WTC11 (cell line): ENCODE data around the gene SOCS6. TPM values are rescaled to one million over a fixed set of nuclear protein-coding genes. Genes with fewer than 3 reads are reported as not detected.

Source experiments
- ATAC-seq: fragments of 200-7000 bp; cut with Tn5 transposase; 2 replicates; pipeline ENCODE4 v1.10.0; 2021; ENCODE audit warnings: mild to moderate bottlenecking, moderate library complexity
- CTCF ChIA-PET: fragments of 300-600 bp; sonication (Branson Sonifier 250); formaldehyde crosslinking; loops from one replicate; lab custom pipeline; 2021; ENCODE audit warnings: antibody characterized with exemption; lab: Charles Lee
- POLR2A ChIA-PET: fragments of 350-600 bp; sonication (Branson Sonifier 250); formaldehyde crosslinking; loops from one replicate; lab custom pipeline; 2021; ENCODE audit warnings: antibody characterized with exemption; lab: Charles Lee
- DNase-seq: peaks from one replicate; pipeline ENCODE4 v3.0.0; 2021; ENCODE audit warnings: low spot score
- H3K27ac Mint-ChIP-seq: 2 replicates; pipeline ENCODE4 v1.8.0; 2021; ENCODE audit warnings: mixed read lengths
- H3K27me3 Mint-ChIP-seq: 2 replicates; pipeline ENCODE4 v1.8.0; 2021; ENCODE audit warnings: low read depth, mild to moderate bottlenecking, moderate library complexity, mixed read lengths
- H3K36me3 Mint-ChIP-seq: 2 replicates; pipeline ENCODE4 v1.8.0; 2021; ENCODE audit warnings: mixed read lengths
- H3K4me1 Mint-ChIP-seq: 2 replicates; pipeline ENCODE4 v1.8.0; 2022; ENCODE audit warnings: mixed read lengths
- H3K4me3 Mint-ChIP-seq: 2 replicates; pipeline ENCODE4 v1.8.0; 2021; ENCODE audit warnings: mild to moderate bottlenecking, moderate library complexity, mixed read lengths
- H3K9me3 Mint-ChIP-seq: 2 replicates; pipeline ENCODE4 v1.8.0; 2021; ENCODE audit warnings: mixed read lengths
- CBFB ChIP-seq: sonication (generic); formaldehyde crosslinking; IDR thresholded peaks from 2 replicates; pipeline ENCODE4 v1.8.1; 2022; ENCODE audit warnings: mild to moderate bottlenecking, low read depth, missing genetic modification reagents
- ELF4 ChIP-seq: sonication (generic); formaldehyde crosslinking; IDR thresholded peaks from 2 replicates; pipeline ENCODE4 v1.8.1; 2022; ENCODE audit warnings: low read depth, mild to moderate bottlenecking, moderate library complexity, missing genetic modification reagents
- JUN ChIP-seq: sonication (generic); formaldehyde crosslinking; IDR thresholded peaks from 2 replicates; pipeline ENCODE4 v1.8.0; 2023; ENCODE audit warnings: mild to moderate bottlenecking, missing genetic modification reagents
- SMAD4 ChIP-seq: sonication (generic); formaldehyde crosslinking; IDR thresholded peaks from 2 replicates; pipeline ENCODE4 v1.8.0; 2022; ENCODE audit warnings: mild to moderate bottlenecking, missing genetic modification reagents
- ZNF317 ChIP-seq: sonication (generic); formaldehyde crosslinking; IDR thresholded peaks from 2 replicates; pipeline ENCODE4 v1.8.1; 2023; ENCODE audit warnings: low read depth, mild to moderate bottlenecking, moderate library complexity, missing genetic modification reagents, borderline replicate concordance
- total RNA-seq: library from RNA; stranded (reverse); gene quantifications from 3 replicates; pipeline ENCODE4 v1.2.3, GENCODE V29; 2021
- TF ChIP-seq, protein P1 (sequence below): sonication (generic); formaldehyde crosslinking; IDR thresholded peaks from 2 replicates; pipeline ENCODE4 v1.8.1; 2022; ENCODE audit warnings: low read depth, mild to moderate bottlenecking, moderate library complexity, missing genetic modification reagents, borderline replicate concordance
- TF ChIP-seq, protein P2 (sequence below): sonication (generic); formaldehyde crosslinking; IDR thresholded peaks from 2 replicates; pipeline ENCODE4 v1.8.1; 2022; ENCODE audit warnings: low read depth, missing genetic modification reagents, borderline replicate concordance
- TF ChIP-seq, protein P3 (sequence below): sonication (generic); formaldehyde crosslinking; IDR thresholded peaks from 2 replicates; pipeline ENCODE4 v1.8.0; 2022; ENCODE audit warnings: mild to moderate bottlenecking, missing genetic modification reagents

The SOCS6 gene
- total RNA-seq, 1 experiment from 2014 or later, result 16.5 TPM

DNA sequence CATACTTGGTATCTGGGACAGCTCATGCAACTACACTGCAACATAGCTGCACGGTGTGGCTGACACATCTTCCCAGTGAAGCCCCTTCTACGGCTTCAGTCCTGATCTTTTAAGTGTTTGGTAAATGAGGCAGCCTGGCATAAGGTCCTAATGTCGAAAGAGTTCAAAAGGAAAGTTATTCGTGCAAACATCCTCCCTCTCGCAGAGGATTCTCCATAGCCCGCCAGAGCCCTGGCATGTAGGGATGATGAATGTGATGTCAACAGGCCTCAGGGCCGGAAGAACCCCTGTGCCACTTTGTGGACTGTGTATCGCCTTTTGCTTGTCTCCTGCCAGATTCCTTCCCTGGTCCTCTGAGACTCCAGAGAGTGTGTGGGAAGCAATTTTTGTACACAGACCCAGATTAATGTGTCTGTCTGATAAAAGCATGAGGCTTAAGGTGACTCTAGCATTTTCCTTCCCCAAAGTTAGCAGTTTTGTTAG, 88.5 kb downstream of the SOCS6 start (continued):
- TF ChIP-seq, protein P1, sequence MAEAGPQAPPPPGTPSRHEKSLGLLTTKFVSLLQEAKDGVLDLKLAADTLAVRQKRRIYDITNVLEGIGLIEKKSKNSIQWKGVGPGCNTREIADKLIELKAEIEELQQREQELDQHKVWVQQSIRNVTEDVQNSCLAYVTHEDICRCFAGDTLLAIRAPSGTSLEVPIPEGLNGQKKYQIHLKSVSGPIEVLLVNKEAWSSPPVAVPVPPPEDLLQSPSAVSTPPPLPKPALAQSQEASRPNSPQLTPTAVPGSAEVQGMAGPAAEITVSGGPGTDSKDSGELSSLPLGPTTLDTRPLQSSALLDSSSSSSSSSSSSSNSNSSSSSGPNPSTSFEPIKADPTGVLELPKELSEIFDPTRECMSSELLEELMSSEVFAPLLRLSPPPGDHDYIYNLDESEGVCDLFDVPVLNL, result no peak
- no peak for TF ChIP-seq ELF4 (CRISPR knock-in tag)
- no peak for TF ChIP-seq SMAD4 (CRISPR knock-in tag)
- TF ChIP-seq, protein P2, sequence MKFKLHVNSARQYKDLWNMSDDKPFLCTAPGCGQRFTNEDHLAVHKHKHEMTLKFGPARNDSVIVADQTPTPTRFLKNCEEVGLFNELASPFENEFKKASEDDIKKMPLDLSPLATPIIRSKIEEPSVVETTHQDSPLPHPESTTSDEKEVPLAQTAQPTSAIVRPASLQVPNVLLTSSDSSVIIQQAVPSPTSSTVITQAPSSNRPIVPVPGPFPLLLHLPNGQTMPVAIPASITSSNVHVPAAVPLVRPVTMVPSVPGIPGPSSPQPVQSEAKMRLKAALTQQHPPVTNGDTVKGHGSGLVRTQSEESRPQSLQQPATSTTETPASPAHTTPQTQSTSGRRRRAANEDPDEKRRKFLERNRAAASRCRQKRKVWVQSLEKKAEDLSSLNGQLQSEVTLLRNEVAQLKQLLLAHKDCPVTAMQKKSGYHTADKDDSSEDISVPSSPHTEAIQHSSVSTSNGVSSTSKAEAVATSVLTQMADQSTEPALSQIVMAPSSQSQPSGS, result no peak

DNA sequence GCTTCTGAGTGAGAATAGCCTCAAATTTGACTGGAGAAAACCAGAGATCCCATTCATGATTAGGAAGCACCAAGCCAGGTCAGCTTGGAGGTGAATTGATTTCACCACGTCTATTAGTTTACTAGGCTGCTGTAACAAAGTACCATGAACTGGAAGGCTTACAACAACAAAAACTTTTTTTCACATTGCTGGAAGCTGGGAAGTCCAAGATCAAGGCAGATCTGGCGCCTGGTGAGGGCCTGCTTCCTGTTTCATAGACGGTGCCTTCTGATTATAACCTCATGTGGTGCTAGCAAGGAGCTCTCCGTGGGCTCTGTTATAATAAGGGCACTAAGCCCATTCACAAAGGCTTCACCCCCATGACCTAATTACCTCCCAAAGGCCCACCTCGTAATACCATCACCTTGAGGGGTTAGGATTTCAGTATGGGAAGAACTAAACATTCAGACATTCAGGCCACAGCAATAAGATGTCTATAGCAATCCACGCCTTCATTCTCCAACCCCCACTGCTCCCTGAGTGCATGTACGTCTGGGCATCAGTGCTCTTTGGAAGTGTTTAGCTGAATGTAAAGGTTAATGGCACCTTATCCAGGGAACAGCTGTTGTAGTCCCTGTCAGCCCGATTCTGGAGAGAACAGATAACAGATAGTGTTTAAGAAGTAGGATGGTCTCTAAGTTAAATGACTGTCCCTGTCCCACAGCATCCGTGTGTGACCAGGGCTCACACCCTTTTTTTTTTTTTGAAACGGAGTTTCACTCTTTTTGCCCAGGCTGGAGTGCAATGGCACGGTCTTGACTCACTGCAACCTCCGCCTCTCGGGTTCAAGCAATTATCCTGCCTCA, 89.2 kb downstream of the SOCS6 start:
- Mint-ChIP-seq H3K9me3 (peaks cover 11% of the 10 kb centered on the region), H3K27ac (no peak overlapping the region), H3K4me3 (no peak overlapping the region), H3K27me3 (no peaks in the 10 kb centered on the region), H3K4me1 (peaks cover 7% of the 10 kb centered on the region), H3K36me3 (no peaks in the 10 kb centered on the region)
- DNase-seq (no peak), ATAC-seq (no peak)
- POLR2A ChIA-PET, result no interaction called here
- CTCF ChIA-PET, result no interaction called here
- TF ChIP-seq JUN (CRISPR knock-in tag) (no peak), ZNF317 (CRISPR knock-in tag) (no peak), CBFB (CRISPR knock-in tag) (no peak)
- TF ChIP-seq, protein P3, sequence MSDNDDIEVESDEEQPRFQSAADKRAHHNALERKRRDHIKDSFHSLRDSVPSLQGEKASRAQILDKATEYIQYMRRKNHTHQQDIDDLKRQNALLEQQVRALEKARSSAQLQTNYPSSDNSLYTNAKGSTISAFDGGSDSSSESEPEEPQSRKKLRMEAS, result no peak

Other genes starting within 250 kb of the SOCS6 start
- 18.9 to 23.0 TPM (median 21.5 TPM) in 3 replicates for gene RTTN, start 83.4 kb upstream of the SOCS6 start, total RNA-seq